GM21528 (cell line): ENCODE results near the gene TRAPPC13.
"Not testable (repeated sequence)": the region's sequence is repeated elsewhere in the genome, so short reads cannot be mapped to it uniquely, and the experiment has no call there.

Source experiments
- ATAC-seq: cut with Tn5 transposase; IDR thresholded peaks from one replicate; pipeline ENCODE4 v1.9.1; 2021; ENCODE audit warnings: mild to moderate bottlenecking, moderate library complexity; ENCODE audit not compliant: unreplicated experiment, low FRiP score

TRAPPC13 gene, protein sequence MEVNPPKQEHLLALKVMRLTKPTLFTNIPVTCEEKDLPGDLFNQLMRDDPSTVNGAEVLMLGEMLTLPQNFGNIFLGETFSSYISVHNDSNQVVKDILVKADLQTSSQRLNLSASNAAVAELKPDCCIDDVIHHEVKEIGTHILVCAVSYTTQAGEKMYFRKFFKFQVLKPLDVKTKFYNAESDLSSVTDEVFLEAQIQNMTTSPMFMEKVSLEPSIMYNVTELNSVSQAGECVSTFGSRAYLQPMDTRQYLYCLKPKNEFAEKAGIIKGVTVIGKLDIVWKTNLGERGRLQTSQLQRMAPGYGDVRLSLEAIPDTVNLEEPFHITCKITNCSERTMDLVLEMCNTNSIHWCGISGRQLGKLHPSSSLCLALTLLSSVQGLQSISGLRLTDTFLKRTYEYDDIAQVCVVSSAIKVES

DNA sequence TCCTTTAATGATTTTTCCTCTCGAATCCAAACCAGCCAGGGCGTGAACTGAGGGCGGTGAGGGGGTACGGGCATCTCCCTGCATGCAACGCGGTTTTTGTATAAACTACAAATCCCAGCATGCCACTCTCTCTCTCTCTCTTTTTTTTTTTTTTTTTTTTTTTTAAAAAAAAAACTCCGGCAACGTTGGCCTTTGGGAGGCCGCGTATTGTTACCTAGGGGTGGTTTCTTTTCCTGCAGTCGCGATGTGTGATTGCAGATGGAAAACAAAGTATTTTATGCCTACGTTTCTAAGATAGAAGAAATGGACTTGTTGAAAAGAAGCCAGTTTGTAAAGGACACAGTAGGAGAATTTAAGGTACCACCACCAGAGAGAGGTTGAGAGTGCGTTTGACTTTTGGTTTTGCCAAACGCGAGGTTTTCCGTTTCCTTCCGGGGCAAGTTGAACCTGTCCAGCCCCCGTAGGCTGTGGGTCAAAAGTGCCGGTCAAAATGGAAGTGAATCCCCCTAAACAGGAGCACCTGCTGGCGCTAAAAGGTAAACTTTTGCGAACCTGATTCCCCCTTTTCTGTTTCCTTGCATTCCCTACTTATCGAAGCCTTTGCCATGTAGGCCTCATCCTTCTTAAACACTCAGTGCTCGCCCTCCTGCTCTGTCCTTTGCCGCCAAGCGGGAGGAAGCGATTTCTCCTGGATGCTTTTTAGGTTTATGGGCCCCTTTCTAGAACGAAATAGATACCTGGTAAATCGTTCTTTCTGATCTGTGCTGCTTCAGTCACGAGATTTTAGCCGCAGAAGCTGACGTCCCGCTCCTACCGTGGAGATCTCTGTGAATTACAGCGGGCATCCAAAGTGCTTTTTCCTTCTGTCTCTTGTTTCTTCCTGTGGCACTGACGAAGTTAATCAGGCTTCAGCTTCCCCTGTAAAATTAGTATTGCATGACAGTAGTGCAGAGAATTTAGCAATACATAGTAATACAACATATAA lies at the start of gene TRAPPC13, which contains the start of gene SHLD3:
Gene TRAPPC13 (plus strand): TSS at position 457 of the 985 bp plus-strand sequence. CDS start 34 bp downstream, at position 491.
Gene SHLD3 (plus strand): TSS at position 457 of the 985 bp plus-strand sequence. CDS start 4,561 bp downstream, outside the sequence.
- peak; percentile 83 for ATAC-seq

GRCh38 chr5:65577141-65577540 lies 47.7 kb upstream of the TRAPPC13 start:
- no peak for ATAC-seq

GRCh38 chr5:65588694-65589093 lies 36.1 kb upstream of the TRAPPC13 start:
- ATAC-seq, result no peak

DNA sequence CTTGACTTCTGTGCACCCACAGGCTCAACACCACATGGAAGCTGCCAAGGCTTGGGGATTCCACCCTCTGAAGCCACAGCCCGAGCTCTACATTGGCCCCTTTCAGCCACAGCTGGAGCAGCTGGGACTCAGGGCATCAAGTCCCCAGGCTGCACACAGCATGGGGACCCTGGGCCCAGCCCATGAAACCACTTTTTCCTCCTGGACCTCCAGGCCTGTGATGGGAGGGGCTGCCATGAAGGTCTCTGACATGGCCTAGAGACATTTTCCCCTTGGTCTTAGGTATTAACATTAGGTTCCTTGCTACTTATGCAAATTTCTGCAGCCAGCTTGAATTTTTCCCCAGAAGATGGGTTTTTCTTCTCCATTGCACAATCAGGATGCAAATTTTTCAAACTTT lies 23.1 kb upstream of the TRAPPC13 start:
- not testable (repeated sequence) for ATAC-seq

GRCh38 chr5:65611524-65611923 lies 13.3 kb upstream of the TRAPPC13 start:
- ATAC-seq, result no peak

GRCh38 chr5:65612298-65612907 lies 12.4 kb upstream of the TRAPPC13 start:
- ATAC-seq, result no peak

- no peak for ATAC-seq
Observed at GRCh38 chr5:65620021-65620420, 4.8 kb upstream of the TRAPPC13 start.

DNA sequence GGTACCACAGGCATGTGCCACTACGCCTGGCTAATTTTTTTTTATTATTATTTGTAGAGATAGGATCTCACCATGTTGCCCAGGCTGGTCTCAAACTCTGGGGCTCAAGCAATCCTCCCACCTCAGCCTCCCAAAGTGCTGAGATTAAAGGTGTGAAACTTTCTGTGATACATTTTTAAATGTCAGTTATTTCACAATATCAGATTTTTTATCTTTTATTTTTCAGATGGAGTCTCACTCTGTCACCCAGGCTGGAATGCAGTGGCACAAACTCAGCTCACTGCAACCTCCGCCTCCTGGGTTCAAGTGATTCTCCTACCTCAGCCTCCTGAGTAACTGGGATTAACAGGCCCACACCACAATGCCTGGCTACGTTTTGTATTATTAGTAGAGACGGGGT lies 2.9 kb upstream of the TRAPPC13 start:
- ATAC-seq, result not testable (repeated sequence)

DNA sequence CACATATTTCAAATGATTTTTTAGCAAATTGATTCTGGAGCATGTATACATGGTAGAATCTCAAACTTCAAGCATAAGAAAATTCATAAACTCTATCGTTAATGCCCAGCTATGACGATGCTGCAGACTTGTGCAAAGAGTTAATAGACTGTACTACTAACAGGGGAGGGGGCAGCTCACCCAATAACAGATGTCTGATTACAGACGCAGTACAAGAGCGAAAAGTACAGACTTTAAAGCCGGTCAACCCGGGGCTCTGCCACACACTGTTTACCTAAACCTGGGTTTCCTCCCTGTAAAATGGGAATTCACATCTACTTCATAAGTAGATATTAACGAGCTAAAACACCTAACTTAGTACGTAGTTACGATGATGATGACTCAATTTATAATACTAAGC lies 1.3 kb upstream of the TRAPPC13 start:
- ATAC-seq, result no peak

DNA sequence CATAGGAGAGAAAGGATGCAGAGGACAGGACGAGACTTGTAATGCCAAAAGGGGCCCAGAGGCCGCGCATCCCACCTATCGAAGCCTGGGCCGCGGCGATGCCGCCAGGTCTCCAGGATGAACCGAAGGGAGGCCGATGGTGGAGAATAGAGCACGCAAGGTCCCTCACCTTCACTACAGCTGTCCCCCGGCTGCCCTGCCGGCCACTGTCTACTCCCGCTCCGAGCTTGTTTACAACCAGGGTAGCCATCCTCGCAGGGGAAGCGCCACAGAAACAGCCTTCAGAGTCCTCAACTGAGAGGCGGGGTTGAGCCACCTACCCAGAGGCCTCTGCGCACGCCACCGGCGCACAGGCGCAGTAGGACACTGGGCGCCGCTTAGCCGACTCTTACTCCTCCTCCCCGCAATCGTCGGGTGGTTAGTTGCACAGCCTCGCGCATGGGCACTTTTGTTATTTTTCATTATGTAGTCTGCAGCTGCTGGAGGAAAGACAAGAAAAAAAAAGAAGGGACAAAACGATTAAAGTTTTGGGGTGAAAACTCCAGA lies 729 bp upstream of the TRAPPC13 start, which contains the start of gene TRIM23:
Gene TRIM23 (minus strand): TSS at position 309 of the 546 bp plus-strand sequence. CDS start 59 bp downstream, at position 250.
- ATAC-seq, result peak; percentile 94

- no peak for ATAC-seq
Observed at GRCh38 chr5:65625743-65626142, 916 bp downstream of the TRAPPC13 start.

DNA sequence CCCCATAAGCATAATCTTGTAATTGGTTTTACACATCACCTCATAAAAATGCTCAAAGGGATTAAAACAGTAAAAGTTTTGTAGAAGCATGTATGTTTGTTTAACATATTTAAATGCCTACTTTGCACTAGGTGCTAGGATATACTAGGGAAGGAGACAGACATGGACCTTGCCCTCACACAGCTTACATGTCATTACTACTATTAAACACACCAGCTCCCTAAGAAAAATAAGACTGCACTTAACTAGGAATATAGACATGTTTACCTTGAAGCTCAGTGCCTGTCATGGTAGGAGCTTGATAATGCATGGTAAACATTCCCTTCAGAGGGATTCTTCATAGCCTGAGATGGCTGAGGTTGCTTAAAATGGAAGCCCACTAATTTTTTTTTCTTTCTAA lies 6.2 kb downstream of the TRAPPC13 start:
- no peak for ATAC-seq

DNA sequence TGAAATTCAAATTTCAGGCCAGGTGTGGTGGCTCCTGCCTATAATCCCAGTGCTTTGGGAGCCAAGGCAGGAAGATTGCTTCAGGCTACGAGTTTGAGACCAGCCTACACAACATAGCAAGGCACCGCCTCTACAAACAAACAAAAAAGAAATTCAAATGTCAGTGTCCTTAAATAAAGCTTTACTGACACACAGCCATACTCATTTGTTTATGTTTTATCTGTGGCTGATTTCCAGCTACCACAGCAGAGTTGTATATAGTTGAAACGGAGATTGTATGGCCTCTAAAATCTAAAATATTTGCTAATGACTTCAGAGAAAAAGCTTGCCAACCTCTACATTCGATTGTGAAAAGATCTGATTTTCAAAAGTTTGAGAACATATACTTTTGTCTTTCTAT lies 15.4 kb downstream of the TRAPPC13 start:
- no peak for ATAC-seq

DNA sequence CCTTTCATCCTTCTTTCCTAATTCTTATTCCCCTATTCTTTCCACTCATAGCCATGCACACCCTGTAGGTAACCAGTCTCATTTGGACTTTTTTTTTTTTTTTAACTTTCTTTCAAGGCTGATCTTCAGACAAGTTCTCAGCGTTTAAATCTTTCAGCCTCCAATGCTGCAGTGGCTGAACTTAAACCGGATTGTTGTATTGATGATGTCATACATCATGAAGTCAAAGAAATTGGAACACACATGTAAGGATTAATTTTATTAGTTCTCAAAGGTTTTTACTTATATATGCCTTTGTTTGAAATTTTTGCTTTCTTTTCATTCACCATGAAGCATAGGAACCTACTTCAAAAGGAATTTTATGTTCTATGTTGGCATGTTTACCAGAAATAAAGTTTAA lies 22.1 kb downstream of the TRAPPC13 start:
- ATAC-seq, result no peak

DNA sequence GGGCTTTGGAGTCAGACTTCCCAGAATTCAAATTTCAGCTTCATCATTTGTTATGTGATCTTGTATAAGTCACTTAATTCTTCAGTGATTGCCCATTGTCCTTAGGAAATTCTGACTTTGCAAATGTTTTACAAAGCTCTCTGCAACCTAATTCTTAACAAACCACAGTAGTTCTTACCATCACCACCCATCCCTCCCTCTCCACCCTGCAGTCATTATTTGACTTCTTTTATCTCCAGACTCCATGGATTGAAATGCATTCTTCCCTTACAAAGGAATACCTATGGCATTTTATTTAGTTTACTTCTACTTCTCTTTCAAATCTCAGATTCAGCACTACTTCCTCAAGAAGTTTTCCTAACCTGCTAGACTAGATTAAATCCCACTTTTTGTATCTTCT lies 23.1 kb downstream of the TRAPPC13 start:
- ATAC-seq, result no peak

DNA sequence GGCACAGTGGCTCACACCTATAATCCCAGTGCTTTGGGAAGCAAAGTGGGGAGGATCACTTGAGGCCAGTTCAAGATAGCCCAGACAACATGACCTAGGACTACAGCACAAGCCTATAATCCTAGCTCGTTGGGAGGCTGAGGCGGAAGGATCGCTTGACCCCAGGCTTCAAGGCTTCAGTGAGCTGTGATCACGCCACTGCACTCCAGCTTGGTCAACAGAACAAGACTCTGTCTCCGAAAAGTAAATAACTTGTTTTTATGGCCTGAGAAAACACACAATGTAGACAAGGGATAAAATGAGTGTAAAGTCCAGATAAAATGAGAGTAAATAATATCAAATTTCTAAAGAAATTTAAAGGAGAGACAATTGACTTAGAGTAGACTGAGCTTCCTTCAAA lies 26.3 kb downstream of the TRAPPC13 start:
- ATAC-seq, result no peak

- ATAC-seq, result no peak
Observed at GRCh38 chr5:65654713-65655112, 29.9 kb downstream of the TRAPPC13 start.

- ATAC-seq, result no peak
Observed at GRCh38 chr5:65663804-65664521, 39.1 kb downstream of the TRAPPC13 start.

DNA sequence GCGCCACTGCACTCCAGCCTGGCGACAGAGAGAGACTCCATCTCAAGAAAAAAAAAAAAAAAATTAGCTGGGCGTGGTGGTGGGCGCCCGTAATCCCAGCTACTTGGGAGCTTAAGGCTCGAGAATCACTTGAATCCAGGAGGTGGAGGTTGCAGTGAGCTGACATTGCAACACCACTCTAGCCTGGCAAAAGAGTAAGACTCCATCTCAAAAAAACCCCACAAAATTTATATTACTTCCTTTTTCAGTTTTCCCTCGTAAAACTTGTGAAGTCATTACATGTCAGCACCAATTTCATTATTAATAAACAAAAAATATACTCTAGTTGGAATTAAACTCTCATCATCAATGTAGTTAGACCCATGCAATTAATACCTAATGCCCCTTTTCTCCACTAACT lies 43.9 kb downstream of the TRAPPC13 start:
- no peak for ATAC-seq

DNA sequence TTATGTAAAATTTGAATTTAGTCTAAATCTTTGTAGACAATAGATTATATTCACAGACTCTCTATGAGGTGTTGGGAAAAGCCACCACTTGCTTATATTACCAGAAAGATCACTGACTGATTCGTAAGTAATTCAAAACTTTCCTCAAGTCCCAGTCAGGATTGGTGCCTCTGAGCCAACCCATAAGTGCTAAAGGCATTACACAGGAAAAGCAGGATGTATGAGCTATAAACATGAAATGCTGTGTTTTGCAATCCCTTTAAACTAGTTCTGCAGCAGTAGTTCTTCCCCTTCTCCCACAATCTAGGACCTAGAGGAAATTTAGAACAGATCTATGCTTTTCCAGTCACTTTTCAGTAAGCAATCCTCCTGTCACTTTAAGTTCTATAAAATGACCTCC lies 48.0 kb downstream of the TRAPPC13 start:
- ATAC-seq, result no peak
